GOT3 (cell line): ENCODE data around the gene GJA5.

Experiments used
- DNase-seq: peaks from one replicate; lab custom pipeline; 2025; ENCODE audit warnings: mixed read lengths; lab: John Stamatoyannopoulos, UW

Gene GJA5

GRCh38 chr1:147729315-147729714 is 31.1 kb downstream of the GJA5 start:
- DNase-seq, result no peak

DNA sequence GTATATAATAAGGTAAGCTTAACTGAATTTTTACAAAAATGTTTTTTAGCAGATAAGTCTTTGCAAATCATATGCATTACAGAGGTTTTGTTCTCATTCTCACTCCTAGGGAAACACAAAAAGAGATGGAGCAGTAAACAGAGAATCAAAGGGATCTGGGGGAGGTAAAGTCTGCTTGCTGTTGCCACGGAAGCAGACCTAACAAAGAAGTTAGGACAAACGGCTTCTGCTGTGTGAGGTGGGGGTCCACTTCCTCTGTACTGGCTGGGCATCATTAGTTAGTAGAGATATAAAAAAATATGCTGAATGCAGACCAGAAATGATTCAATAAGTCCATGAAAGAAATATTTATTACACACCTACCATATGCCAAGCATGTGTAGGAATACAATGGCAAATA is 34.2 kb downstream of the GJA5 start:
- no peak for DNase-seq

- no peak for DNase-seq
Observed at GRCh38 chr1:147725685-147726084, 34.7 kb downstream of the GJA5 start.

GRCh38 chr1:147723691-147724323 is 36.6 kb downstream of the GJA5 start:
- no peak for DNase-seq

DNA sequence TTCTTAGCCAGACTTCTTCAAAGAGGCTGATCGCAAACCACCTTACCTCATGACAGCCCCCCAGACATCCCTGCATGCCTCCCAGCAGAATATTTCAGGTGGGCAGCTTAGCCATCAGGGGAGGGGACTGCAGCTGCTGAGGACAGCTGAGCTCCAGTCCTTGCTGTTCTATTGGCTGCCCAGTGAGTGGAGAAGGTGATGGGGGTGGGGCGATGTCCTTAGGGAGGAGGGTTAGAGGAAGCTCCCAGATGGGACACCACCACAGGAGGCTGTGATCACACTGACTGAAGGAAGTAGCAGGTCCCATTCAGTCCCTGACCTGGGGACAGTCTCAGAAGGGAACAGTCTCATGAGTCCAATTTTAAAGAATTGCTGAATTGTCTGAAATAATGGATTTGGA is 38.3 kb downstream of the GJA5 start:
- no peak for DNase-seq

DNA sequence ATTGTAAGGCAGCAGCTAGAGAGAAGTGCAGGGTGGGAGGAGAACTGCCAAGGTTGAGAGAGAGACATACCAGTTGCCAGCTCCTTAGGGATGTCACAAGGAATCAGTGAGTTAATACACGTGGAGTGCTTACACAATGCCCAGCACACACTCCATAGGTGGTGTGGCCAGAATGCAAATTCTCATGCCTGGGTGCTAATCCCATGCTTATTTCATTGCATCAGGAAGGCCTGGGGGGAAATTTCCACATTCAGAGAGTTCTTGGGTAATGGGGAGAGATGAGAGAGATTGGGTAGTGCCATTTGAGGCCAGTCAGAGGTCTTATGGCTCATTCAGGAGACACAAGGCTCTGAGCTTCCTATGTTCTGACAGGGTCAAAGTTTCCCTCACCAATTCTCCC is 38.7 kb downstream of the GJA5 start:
- no peak for DNase-seq

GRCh38 chr1:147720557-147720956 is 39.8 kb downstream of the GJA5 start:
- DNase-seq, result no peak

GRCh38 chr1:147719711-147720225 is 40.6 kb downstream of the GJA5 start:
- no peak for DNase-seq

GRCh38 chr1:147719029-147719698 is 41.2 kb downstream of the GJA5 start:
- DNase-seq, result no peak

DNA sequence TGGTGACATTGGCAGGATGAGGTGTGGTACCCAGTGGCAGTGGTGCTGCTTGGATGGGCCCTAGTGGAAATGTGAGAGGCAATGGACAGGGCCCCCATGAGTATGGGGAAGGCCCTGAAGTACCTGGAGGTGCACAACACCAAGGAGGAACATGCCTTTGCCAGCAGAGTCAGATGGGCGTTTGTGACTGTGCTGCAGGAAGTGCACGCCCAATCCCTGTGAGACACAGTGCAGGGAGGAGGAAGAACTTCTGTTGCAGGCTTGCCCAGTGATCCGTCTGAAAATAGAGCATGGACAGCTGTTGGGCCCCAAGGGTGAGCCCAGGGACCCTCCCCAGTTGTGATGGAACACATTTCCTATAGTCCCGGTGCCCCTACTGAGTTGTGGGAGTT is 42.7 kb downstream of the GJA5 start:
- no peak for DNase-seq

DNA sequence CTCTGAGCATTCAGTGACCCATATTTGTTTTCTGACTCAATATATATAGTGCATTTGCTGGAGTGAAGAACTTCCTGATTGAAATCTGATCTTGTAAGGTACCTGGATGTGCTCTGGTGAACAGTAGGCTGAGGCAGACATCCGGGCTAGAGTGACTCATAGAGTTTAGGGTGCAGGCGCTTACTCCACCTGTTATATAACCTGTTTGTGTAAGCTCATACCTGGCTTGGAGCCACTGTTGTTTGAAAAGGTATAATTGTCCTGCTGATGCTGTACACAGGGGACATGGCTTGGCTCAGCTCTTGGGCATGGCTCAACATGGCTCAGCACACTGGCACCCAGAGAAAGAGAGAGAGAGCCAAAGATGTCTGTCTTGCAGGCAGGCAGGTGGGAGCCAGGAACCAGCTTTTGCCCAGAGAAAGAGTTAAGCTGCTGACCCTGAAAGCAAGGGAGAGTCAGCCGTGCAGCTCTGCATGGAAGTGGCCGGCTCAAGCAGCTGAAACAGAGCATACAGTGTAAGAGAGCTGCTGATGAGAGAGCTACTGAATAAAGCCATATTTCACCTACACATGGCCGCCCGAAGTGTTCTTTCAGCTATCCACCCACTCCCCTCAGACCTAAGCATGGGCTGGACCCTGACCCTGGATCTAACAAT is 43.2 kb downstream of the GJA5 start:
- DNase-seq, result no peak

GRCh38 chr1:147712605-147713004 is 47.8 kb downstream of the GJA5 start:
- DNase-seq, result no peak
